ENCODE measurements around the gene CCT2.

The CCT2 gene

DNA sequence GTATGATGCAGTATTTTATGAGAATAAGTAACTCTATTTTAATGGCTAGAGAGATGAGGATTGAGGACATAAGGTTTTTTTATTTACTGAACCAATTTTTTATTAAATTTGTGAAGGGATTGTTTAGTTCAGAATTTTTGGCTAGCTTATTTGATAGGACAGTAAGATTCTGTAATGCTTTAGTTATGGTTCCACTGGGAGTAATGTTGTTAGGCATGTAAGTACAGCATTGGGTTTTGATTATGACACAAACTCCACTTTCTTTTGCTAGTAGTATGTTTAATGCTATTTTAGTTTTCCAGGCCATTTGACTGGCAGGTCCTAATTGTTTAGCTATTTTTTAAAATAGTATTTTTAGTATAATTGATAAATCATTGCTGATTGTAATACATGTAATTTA lies 59.3 kb downstream of the CCT2 start:
- no peak for DNase-seq

- DNase-seq, result no peak
These were observed 59.8 kb downstream of the CCT2 start for GRCh38 chr12:69645031-69645430.

GRCh38 chr12:69647178-69647577 lies 61.9 kb downstream of the CCT2 start:
- DNase-seq, result no peak

DNA sequence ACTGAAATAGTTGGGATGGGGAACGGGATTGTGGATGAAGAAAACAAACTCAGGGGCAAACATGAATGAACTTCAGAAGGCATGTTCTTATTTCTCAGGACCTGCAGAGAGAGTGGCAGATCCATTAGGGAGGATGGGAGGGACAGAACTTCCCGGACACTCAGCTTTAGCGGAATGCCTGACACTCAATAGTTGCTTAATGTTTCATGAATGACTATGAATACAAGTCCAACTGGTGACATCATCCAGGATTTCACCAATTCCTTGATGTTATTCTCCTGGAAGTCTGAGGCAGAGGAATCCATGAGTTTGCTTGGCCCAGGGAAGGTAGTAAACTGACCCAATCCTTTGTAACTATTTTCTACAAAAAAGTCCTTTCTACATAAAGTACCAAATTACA lies 63.2 kb downstream of the CCT2 start:
- DNase-seq, result no peak

DNA sequence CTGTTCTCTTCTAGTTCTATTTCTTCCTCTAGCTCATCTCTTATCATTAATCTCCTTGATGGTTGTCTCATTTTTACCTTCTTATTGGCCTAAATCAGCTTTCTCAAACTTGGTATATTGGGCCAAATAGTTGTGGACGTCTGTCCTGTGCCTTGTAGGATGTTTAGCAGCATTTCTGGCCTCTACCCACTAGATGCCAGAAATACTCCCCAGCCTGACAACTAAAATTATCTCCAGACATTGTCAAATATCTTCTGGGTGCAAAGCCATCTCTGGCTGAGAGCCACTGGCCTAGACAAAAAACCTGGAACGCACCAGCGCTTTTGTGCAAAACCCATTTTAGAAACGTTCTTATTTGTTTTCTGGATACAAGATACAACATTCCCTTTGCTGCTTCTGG lies 64.3 kb downstream of the CCT2 start:
- DNase-seq, result no peak
